ENCODE results near the gene GALNT7.
"Not testable (repeated sequence)": the region's sequence is repeated elsewhere in the genome, so short reads cannot be mapped to it uniquely, and the experiment has no call there.

Gene GALNT7

GRCh38 chr4:173218411-173219125 lies 50.0 kb downstream of the GALNT7 start:
- Histone ChIP-seq H3K27ac (ENCODE audit: low read length) (no peak overlapping the region), H3K4me2 (ENCODE audit: low read length) (no peak overlapping the region), H3K27me3 (ENCODE audit: low read depth, low read length) (no peaks in the 10 kb centered on the region), H3K79me2 (ENCODE audit: low read length) (peaks cover under 1% of the 10 kb centered on the region; the same call in 1 of the 2 replicates), H2AFZ (ENCODE audit: low read depth, low read length) (no peak overlapping the region), H3K9ac (ENCODE audit: low read length) (no peak overlapping the region), H3K4me3 (ENCODE audit: low read length) (no peak overlapping the region), H4K20me1 (ENCODE audit: insufficient read depth, low read length) (no peaks in the 10 kb centered on the region), H3K36me3 (replicated peaks; ENCODE audit: low read depth, low read length) (peaks cover under 1% of the 10 kb centered on the region), H3K9me3 (ENCODE audit: insufficient read depth, low read length) (no peaks in the 10 kb centered on the region), H3K4me1 (ENCODE audit: low read length) (no peaks in the 10 kb centered on the region)
- no peak for TF ChIP-seq EZH2phosphoT487 (IDR thresholded peaks at IDR 0.05; ENCODE audit: low read depth)
- no peak for TF ChIP-seq CTCF (IDR thresholded peaks at IDR 0.05; ENCODE audit: low read depth, low read length)

GRCh38 chr4:173219126-173219437 lies 50.5 kb downstream of the GALNT7 start:
- H3K4me2 ChIP-seq (ENCODE audit: low read length); H2AFZ ChIP-seq (ENCODE audit: low read depth, low read length); H3K27me3 ChIP-seq (ENCODE audit: low read depth, low read length); H3K4me3 ChIP-seq (ENCODE audit: low read length); H3K27ac ChIP-seq (ENCODE audit: low read length); H3K79me2 ChIP-seq (ENCODE audit: low read length); H3K4me1 ChIP-seq (ENCODE audit: low read length); H3K9me3 ChIP-seq (ENCODE audit: insufficient read depth, low read length); H3K36me3 ChIP-seq (replicated peaks; ENCODE audit: low read depth, low read length); H3K9ac ChIP-seq (ENCODE audit: low read length); H4K20me1 ChIP-seq (ENCODE audit: insufficient read depth, low read length): not testable (repeated sequence)

GRCh38 chr4:173223743-173224142 lies 55.1 kb downstream of the GALNT7 start:
- H4K20me1 ChIP-seq (ENCODE audit: insufficient read depth, low read length), result no peaks in the 10 kb centered on the region
- H3K4me2 ChIP-seq (ENCODE audit: low read length), result no peak overlapping the region
- no peaks in the 10 kb centered on the region for H3K4me1 ChIP-seq (ENCODE audit: low read length)
- H3K9ac ChIP-seq (ENCODE audit: low read length), result no peak overlapping the region
- no peak overlapping the region for H2AFZ ChIP-seq (ENCODE audit: low read depth, low read length)
- H3K4me3 ChIP-seq (ENCODE audit: low read length), result no peak overlapping the region
- no peak overlapping the region for H3K27ac ChIP-seq (ENCODE audit: low read length)
- TF ChIP-seq CTCF (IDR thresholded peaks at IDR 0.05; ENCODE audit: low read depth, low read length) (no peak), EZH2phosphoT487 (IDR thresholded peaks at IDR 0.05; ENCODE audit: low read depth) (no peak)
- peaks cover 4% of the 10 kb centered on the region for H3K36me3 ChIP-seq (replicated peaks; ENCODE audit: low read depth, low read length)
- H3K9me3 ChIP-seq (ENCODE audit: insufficient read depth, low read length), result no peaks in the 10 kb centered on the region
- H3K27me3 ChIP-seq (ENCODE audit: low read depth, low read length), result no peaks in the 10 kb centered on the region
- H3K79me2 ChIP-seq (ENCODE audit: low read length), result peaks cover 3% of the 10 kb centered on the region; the same call in 1 of the 2 replicates

GRCh38 chr4:173226401-173226888 lies 57.8 kb downstream of the GALNT7 start:
- Histone ChIP-seq H3K27ac (ENCODE audit: low read length) (no peak overlapping the region), H2AFZ (ENCODE audit: low read depth, low read length) (no peak overlapping the region), H3K27me3 (ENCODE audit: low read depth, low read length) (no peaks in the 10 kb centered on the region), H3K79me2 (ENCODE audit: low read length) (peaks cover 3% of the 10 kb centered on the region; the same call in 1 of the 2 replicates), H3K4me2 (ENCODE audit: low read length) (no peak overlapping the region), H3K9ac (ENCODE audit: low read length) (no peak overlapping the region), H4K20me1 (ENCODE audit: insufficient read depth, low read length) (no peaks in the 10 kb centered on the region), H3K36me3 (replicated peaks; ENCODE audit: low read depth, low read length) (peaks cover 4% of the 10 kb centered on the region), H3K4me1 (ENCODE audit: low read length) (no peaks in the 10 kb centered on the region), H3K9me3 (ENCODE audit: insufficient read depth, low read length) (no peaks in the 10 kb centered on the region), H3K4me3 (ENCODE audit: low read length) (no peak overlapping the region)
- TF ChIP-seq CTCF (IDR thresholded peaks at IDR 0.05; ENCODE audit: low read depth, low read length) (no peak), EZH2phosphoT487 (IDR thresholded peaks at IDR 0.05; ENCODE audit: low read depth) (no peak)
